ENCODE measurements around the gene LY6G5B.

Gene LY6G5B

DNA sequence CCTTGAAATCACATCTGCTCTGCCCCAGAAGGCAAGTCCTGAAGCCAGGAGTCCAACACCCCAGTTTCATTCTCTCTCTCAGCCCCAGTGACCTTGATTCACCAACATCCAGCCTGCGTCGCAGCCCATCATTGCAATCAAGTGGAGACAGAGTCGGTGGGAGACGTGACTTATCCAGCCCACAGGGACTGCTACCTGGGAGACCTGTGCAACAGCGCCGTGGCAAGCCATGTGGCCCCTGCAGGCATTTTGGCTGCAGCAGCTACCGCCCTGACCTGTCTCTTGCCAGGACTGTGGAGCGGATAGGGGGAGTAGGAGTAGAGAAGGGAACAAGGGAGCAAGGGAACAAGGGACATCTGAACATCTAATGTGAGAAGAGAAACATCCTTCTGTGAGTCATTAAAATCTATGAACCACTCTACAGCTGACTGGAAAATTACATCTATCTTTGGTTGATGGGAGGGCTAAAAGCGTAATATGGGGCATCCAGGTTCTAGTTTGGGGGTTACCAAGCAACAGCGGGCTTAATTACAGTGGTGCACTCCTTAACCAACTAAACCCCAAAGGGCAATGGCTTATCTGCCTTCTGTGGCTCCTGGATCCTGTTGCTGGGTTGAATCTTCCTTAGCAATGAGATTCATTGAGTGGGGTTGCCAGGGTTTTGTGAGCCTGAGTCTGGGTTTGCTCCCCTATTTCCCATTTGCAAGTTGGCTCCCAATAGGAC lies 47.9 kb downstream of the LY6G5B start:
- DNase-seq: no peak

GRCh38 chr6:31718265-31718664 lies 48.5 kb downstream of the LY6G5B start:
- DNase-seq: no peak

GRCh38 chr6:31719001-31719400 lies 49.2 kb downstream of the LY6G5B start:
- no peak for DNase-seq

GRCh38 chr6:31720196-31720770 lies 50.5 kb downstream of the LY6G5B start:
- no peak for DNase-seq

DNA sequence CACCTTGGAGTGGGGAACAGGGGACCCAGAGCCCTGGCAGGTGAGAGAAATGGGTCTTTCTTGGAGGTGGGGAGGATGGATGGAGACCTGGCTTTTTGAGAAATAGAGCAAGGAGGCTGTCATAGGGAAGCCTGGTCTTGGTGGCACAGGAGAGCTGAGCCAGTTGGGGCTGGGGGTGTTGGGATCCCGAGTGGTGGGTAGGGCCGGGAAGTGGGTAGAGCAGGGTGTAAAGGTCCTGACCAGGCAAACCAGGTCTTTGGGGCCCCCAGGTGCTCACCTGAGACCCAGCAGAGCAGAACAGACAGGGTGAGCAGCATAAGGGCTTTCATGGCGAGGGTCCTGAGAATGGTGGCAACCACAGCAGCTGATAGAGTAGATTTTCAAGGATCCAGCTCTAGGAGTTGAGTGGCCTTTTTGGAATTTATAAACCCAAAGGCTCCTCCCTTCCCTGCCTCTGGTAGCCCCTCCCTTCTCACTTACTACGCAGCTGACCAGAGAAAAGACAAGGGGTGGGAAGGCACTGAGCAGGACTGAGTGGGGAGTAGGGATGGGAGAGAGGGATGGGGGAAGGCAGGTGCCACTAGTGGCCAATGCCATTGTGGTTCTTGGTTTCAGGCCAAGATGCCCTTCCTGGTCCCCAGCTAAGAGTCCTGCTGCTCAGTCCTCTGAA lies 51.7 kb downstream of the LY6G5B start, which contains the start of gene LY6G6C:
TSS of gene LY6G6C (minus strand) at position 396 of the 670 bp plus-strand sequence. CDS start at position 329, 67 bp downstream.
- no peak for DNase-seq

- no peak for DNase-seq
Measured at GRCh38 chr6:31722173-31722572, 52.4 kb downstream of the LY6G5B start.
